AG04450 (cell line): ENCODE data around the gene HAPSTR1. TPM values are rescaled to one million over a fixed set of nuclear protein-coding genes. Genes with fewer than 3 reads are reported as not detected.

ENCODE experiments used
- CTCF ChIA-PET: fragments of 300-600, 350-600 bp; formaldehyde crosslinking; extraction: SDS; loops from one replicate; lab custom pipeline; 2022; ENCODE audit warnings: antibody characterized with exemption, inconsistent platforms; lab: Charles Lee
- POLR2A ChIA-PET: fragments of 350-600 bp; formaldehyde crosslinking; extraction: SDS; loops from one replicate; lab custom pipeline; 2021; ENCODE audit warnings: antibody characterized with exemption, inconsistent platforms; lab: Yijun Ruan, JAX
- DNase-seq: peaks from one replicate; pipeline ENCODE4 v3.0.0-alpha.2; 2011; ENCODE audit warnings: low read depth, low spot score
- H3K27ac ChIP-seq: one replicate; pipeline ENCODE4 v1.5.1; 2012; ENCODE audit warnings: low read depth, low read length, control low read depth
- H3K27me3 ChIP-seq: one replicate; pipeline ENCODE4 v1.6.0; 2012; ENCODE audit warnings: low read length; ENCODE audit not compliant: control insufficient read depth, insufficient read depth
- H3K4me3 ChIP-seq: 2 replicates; pipeline ENCODE4 v1.5.1; 2011; ENCODE audit warnings: mild to moderate bottlenecking, low read depth, low read length, control low read depth
- H3K9me3 ChIP-seq: 2 replicates; pipeline ENCODE4 v1.5.1; 2012; ENCODE audit warnings: low read length; ENCODE audit not compliant: control insufficient read depth, insufficient read depth
- CTCF ChIP-seq: IDR thresholded peaks from 2 replicates; pipeline ENCODE4 v1.5.1; 2011; ENCODE audit warnings: low read depth, low read length, control low read depth, inconsistent platforms
- polyA plus RNA-seq: library from polyadenylated mRNA; depleted of rRNA; stranded (reverse); fragments of >200 nt; gene quantifications from 2 replicates; pipeline ENCODE4 v1.2.3, GENCODE V29; 2011

The HAPSTR1 gene
- polyA plus RNA-seq, 1 experiment = 40.3 TPM

GRCh38 chr16:9088848-9089247, 2.6 kb upstream of the HAPSTR1 start:
- Histone ChIP-seq H3K9me3 (no peaks in the 10 kb centered on the region; the same call in 1 of the 2 replicates), H3K4me3 (no peak overlapping the region), H3K27ac (no peak overlapping the region), H3K27me3 (no peaks in the 10 kb centered on the region)
- no peak for DNase-seq
- ChIA-PET CTCF (no interaction called here), POLR2A (no interaction called here)
- no peak for TF ChIP-seq CTCF

DNA sequence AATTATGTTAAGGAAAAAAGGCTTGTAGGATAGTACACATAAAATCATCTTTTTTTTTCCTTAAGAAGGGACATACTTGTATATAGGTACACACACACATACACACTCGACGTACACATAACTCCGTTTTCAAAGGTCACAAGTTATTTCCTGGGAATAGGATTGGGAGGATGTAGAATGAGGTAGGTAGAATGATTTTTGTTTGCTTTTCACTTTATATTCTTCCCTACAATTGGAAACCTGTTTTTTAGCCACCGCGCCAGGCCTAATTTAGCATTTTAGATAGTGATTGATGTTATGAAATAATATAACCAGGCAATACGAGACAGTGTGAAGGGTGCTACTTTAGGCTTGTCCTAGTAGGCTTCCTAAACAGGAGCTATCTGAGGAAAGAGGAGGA, 1.8 kb upstream of the HAPSTR1 start:
- POLR2A ChIA-PET = no interaction called here
- no peak for TF ChIP-seq CTCF
- Histone ChIP-seq H3K27ac (no peak overlapping the region), H3K27me3 (no peaks in the 10 kb centered on the region), H3K4me3 (no peak overlapping the region), H3K9me3 (no peaks in the 10 kb centered on the region; the same call in 1 of the 2 replicates)
- no peak for DNase-seq
- CTCF ChIA-PET = interaction anchor here (1.0 kb wide), 1 partner anchor 56 kb away, joined by 4 read pairs; no protein-coding TSS in a partner anchor

GRCh38 chr16:9090101-9090959, 1.1 kb upstream of the HAPSTR1 start:
- ChIA-PET POLR2A (interaction anchor here (0.7 to 2.5 kb wide), 20 partner anchors 10 to 222 kb away, joined by 3 to 36 read pairs (median 7); partner anchors contain the start of gene CARHSP1), CTCF (interaction anchor here (1.0 kb wide), 1 partner anchor 57 kb away, joined by 4 read pairs; no protein-coding TSS in a partner anchor)
- no peaks in the 10 kb centered on the region for H3K27me3 ChIP-seq
- TF ChIP-seq CTCF = no peak
- no peak for DNase-seq
- H3K9me3 ChIP-seq = no peaks in the 10 kb centered on the region; the same call in 1 of the 2 replicates
- H3K27ac ChIP-seq = peak overlapping the region; percentile 65
- peak overlapping the region; percentile 69 for H3K4me3 ChIP-seq

DNA sequence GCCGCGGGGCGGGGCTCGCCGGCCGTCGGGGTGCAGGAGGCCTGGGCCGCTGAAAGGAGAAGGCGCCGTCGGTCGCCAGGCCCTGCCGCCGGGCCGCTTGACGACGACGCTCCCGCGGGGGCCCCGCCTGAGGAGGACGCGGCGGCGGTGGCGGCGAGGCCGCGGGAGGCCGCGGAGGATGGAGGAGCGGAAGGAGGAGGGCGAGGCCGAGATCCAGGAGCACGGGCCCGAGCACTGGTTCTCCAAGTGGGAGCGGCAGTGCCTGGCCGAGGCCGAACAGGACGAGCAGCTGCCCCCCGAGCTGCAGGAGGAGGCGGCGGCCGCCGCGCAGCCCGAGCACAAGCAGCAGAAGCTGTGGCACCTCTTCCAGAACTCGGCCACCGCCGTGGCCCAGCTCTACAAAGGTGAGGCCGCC, 430 bp downstream of the HAPSTR1 start:
- CTCF ChIA-PET = interaction anchor here (1.3 kb wide), 1 partner anchor 42 kb away, joined by 3 read pairs; no protein-coding TSS in a partner anchor
- POLR2A ChIA-PET = interaction anchor here (1.0 to 2.5 kb wide), 17 partner anchors 9 to 232 kb away, joined by 3 to 36 read pairs (median 8); no protein-coding TSS in a partner anchor
- no peak for TF ChIP-seq CTCF
- Histone ChIP-seq H3K4me3 (peak overlapping the region; percentile 96), H3K9me3 (no peaks in the 10 kb centered on the region; the same call in 1 of the 2 replicates), H3K27ac (peak overlapping the region; percentile 61), H3K27me3 (no peaks in the 10 kb centered on the region)
- DNase-seq = no peak
